SJCRH30 (cell line): Measurements from ENCODE around the gene ZNF654. TPM values are rescaled to one million over a fixed set of nuclear protein-coding genes. Genes with fewer than 3 reads are reported as not detected.
"Not testable (repeated sequence)": the region's sequence is repeated elsewhere in the genome, so short reads cannot be mapped to it uniquely, and the experiment has no call there.

ENCODE experiments used
- DNase-seq, 2 experiments: peaks; one replicate each; pipeline ENCODE4 v3.0.0-alpha.2; 2015 to 2020
- H3K27ac ChIP-seq: fragments of 250-450 bp; sonication (Bioruptor Pico); 2 replicates; pipeline ENCODE4 v1.5.1; 2020; ENCODE audit warnings: mild to moderate bottlenecking, moderate library complexity
- H3K27me3 ChIP-seq: fragments of 250-450 bp; sonication (Bioruptor Pico); 2 replicates; pipeline ENCODE4 v1.5.1; 2020; ENCODE audit warnings: mild to moderate bottlenecking, moderate library complexity
- H3K36me3 ChIP-seq: fragments of 250-450 bp; sonication (Bioruptor Pico); 2 replicates; pipeline ENCODE4 v1.5.1; 2020; ENCODE audit warnings: mild to moderate bottlenecking, moderate library complexity
- H3K4me1 ChIP-seq: fragments of 250-450 bp; sonication (Bioruptor Pico); 2 replicates; pipeline ENCODE4 v1.5.1; 2020; ENCODE audit warnings: mild to moderate bottlenecking, moderate library complexity
- H3K4me3 ChIP-seq: fragments of 250-450 bp; sonication (Bioruptor Pico); 2 replicates; pipeline ENCODE4 v1.5.1; 2020; ENCODE audit warnings: mild to moderate bottlenecking, moderate library complexity
- H3K9me3 ChIP-seq: fragments of 250-450 bp; sonication (Bioruptor Pico); replicated peaks from 2 replicates; pipeline ENCODE4 v1.5.1; 2020; ENCODE audit warnings: mild to moderate bottlenecking, moderate library complexity
- total RNA-seq: library from RNA; depleted of rRNA; stranded (reverse); fragments of >200 nt; shearing (Covaris generic); gene quantifications from 2 replicates; pipeline ENCODE4 v1.2.3, GENCODE V29; 2014; rRNA removed

Gene ZNF654
- total RNA-seq, 1 experiment from 2014 or later: 14.1 TPM

- not testable (repeated sequence) for H3K27me3 ChIP-seq, H3K36me3 ChIP-seq, H3K4me1 ChIP-seq, H3K9me3 ChIP-seq, DNase-seq, H3K4me3 ChIP-seq, H3K27ac ChIP-seq
Observed at GRCh38 chr3:88182165-88182918, 123.3 kb downstream of the ZNF654 start.

- Histone ChIP-seq H3K4me1 (no peaks in the 10 kb centered on the region), H3K36me3 (no peaks in the 10 kb centered on the region), H3K27me3 (no peaks in the 10 kb centered on the region), H3K9me3 (0 out of 2 replicates have a peak, but pooled peaks cover 2% of the 10 kb centered on the region), H3K4me3 (no peak overlapping the region), H3K27ac (no peak overlapping the region)
- DNase-seq: peak; percentile 29 to 34
Observed at GRCh38 chr3:88188436-88188835, 129.4 kb downstream of the ZNF654 start.

DNA sequence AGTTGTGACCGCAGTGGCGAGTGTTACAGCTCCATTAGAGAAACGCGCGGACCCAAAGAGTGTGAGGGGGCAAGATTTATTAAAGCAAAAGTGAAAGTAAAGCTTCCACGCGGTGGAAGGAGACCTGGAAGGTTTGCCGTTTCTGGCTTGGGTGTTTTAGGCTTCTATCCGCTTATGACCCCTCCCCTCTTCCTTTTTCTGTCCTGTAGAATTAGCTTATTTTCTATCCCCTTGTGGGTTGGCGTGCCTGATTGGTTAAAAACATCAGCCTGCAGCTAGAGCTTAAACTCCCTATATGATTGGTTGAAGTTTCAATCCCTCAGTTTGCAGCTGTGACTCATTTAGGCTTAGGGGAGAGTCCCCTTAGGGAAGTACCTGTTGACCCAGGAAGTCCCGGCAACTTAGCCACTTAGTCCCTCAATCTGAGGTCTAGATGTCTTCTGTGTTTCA, 130.3 kb downstream of the ZNF654 start:
- Histone ChIP-seq H3K4me1 (no peaks in the 10 kb centered on the region), H3K36me3 (no peaks in the 10 kb centered on the region), H3K27me3 (no peaks in the 10 kb centered on the region), H3K9me3 (0 out of 2 replicates have a peak, but pooled peaks cover 2% of the 10 kb centered on the region), H3K27ac (0 out of 2 replicates have a peak overlapping the region, but pooled peaks have one; percentile 4), H3K4me3 (no peak overlapping the region)
- DNase-seq: peak; percentile 2 to 18

DNA sequence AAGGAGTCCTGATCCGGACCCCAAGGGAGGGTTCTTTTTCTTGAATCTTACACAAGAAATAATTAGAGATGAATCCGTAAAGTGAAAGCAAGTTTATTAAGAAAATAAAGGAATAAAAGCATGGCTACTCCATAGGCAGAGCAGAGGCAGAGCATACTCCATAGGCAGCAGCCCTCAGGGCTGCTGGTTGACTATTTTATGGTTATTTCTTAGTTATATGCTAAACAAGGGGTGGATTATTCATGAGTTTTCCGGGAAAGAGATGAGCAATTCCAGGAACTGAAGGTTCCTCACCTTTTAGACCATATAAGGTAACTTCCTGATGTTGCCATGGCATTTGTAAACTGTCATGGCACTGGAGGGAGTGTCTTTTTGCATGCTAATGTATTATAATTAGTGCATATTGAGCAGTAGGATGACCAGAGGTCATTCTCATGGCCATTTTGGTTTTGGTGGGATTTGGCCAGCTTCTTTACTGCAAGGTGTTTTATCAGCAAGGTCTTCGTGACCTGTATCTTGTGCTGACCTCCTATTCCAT, 132.9 kb downstream of the ZNF654 start:
- Histone ChIP-seq H3K4me3 (no peak overlapping the region), H3K9me3 (0 out of 2 replicates have a peak, but pooled peaks cover 2% of the 10 kb centered on the region), H3K27ac (no peak overlapping the region), H3K36me3 (no peaks in the 10 kb centered on the region), H3K4me1 (no peaks in the 10 kb centered on the region), H3K27me3 (no peaks in the 10 kb centered on the region)
- DNase-seq: no peak

GRCh38 chr3:88192631-88193030, 133.6 kb downstream of the ZNF654 start:
- Histone ChIP-seq H3K4me3 (no peak overlapping the region), H3K27ac (no peak overlapping the region), H3K4me1 (no peaks in the 10 kb centered on the region), H3K36me3 (no peaks in the 10 kb centered on the region), H3K27me3 (no peaks in the 10 kb centered on the region), H3K9me3 (no peaks in the 10 kb centered on the region)
- DNase-seq: no peak

Other genes with a start within 250 kb of the ZNF654 start
- 76.4 and 83.6 TPM in 2 replicates for gene CGGBP1, start 250 bp upstream of the ZNF654 start, total RNA-seq
- gene C3orf38, start 90.7 kb downstream of the ZNF654 start, total RNA-seq: 29.4 and 30.2 TPM in 2 replicates